ENCODE data around the gene GGT5. TPM values are rescaled to one million over a fixed set of nuclear protein-coding genes. Genes with fewer than 3 reads are reported as not detected.

Gene GGT5
- total RNA-seq, 4 donors from 2014 or later: 26.3 to 38.9 (median 34.7) TPM

DNA sequence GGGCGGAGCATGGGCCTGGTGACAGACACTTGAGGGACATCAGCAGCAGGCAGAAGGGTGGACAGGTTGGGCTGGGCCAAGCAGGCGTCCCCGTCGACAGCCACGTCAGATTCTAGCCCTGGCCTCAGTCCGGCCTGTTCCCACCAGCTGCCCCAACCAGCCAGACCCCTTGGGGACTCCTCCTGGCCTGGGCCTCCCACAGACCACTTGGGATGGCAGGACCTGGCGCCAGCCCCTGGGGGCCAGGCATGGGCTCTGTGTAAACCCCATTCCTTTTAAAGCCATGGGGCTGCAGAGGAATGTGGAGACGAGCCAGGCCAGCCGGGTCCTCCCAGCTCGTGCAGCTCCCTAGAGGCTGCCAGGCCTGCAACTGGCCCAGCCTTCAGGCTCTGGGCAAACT lies 68.3 kb downstream of the GGT5 start:
- Histone ChIP-seq H3K27ac (peak overlapping the region; percentile 18 to 92 (median 85)), H3K4me1 (peaks cover 0 to 81% (median 43%) of the 10 kb centered on the region in 3 donors), H3K36me3 (peaks cover 0 to 66% of the 10 kb centered on the region in 2 donors), H3K4me3 (no peak overlapping the region), H3K9me3 (no peaks in the 10 kb centered on the region), H3K27me3 (no peaks in the 10 kb centered on the region)
- WGBS, 2 donors (ENCODE audit: low coverage in 1 of 2): 83% methylated on average over 1 of the region's 10 CpGs; no CpG with 5 or more reads in 1 of the 2 donors
- ATAC-seq: peak; percentile 59
- TF ChIP-seq POLR2AphosphoS5 (IDR thresholded peaks at IDR 0.05) (no peak), EP300 (IDR thresholded peaks at IDR 0.05) (no peak), CTCF (IDR thresholded peaks at IDR 0.05) (peak in 2 of 4 experiments; percentile 2 to 8)

GRCh38 chr22:24176040-24176439 lies 68.8 kb downstream of the GGT5 start:
- no peak for ATAC-seq
- Histone ChIP-seq H3K9me3 (no peaks in the 10 kb centered on the region), H3K27ac (peak overlapping the region; percentile 18 to 92 (median 85)), H3K4me1 (peaks cover 0 to 75% (median 37%) of the 10 kb centered on the region in 3 donors), H3K36me3 (peaks cover 0 to 72% of the 10 kb centered on the region in 2 donors), H3K4me3 (no peak overlapping the region), H3K27me3 (no peaks in the 10 kb centered on the region)
- TF ChIP-seq POLR2A (IDR thresholded peaks at IDR 0.05) (no peak), POLR2AphosphoS5 (IDR thresholded peaks at IDR 0.05) (no peak), CTCF (IDR thresholded peaks at IDR 0.05) (no peak)
- 100% methylated on average over 1 of the region's 11 CpGs; no CpG with 5 or more reads in 1 of the 2 donors for WGBS, 2 donors (ENCODE audit: low coverage in 1 of 2)

DNA sequence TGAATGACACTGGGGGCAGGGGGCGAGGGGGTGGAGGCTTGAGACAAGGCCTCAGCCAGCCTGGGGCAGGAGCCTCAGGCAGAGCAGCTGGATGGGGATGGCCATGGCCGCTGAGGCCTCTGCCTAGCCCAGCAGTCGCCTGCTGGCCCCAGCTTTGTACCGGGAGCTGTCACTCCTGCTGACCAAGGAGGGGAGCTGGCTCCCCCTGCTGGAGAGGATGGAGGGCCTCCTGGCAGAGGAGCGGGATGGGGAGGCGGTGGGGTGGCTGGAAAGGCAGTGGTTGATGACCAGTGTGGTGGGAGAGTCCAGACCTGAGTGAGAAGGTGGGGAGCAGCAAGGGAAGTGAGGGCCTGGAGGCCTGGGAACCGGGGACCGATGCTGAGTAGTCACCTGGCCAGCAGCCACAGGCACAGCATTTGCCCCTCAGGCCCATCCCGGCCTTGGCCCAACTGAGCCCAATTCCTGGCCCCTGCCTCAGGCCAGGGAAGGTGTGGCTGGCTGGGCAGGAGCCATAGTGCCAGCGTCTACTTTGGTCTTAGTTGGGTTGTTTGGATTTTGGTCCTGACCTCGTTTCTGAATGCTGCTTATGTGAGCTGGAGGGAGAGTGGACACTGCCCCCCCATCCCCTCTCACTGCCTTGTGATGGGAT lies 69.6 kb downstream of the GGT5 start:
- ATAC-seq: peak; percentile 79
- TF ChIP-seq EP300 (IDR thresholded peaks at IDR 0.05) (no peak), CTCF (IDR thresholded peaks at IDR 0.05) (peak in 3 of 4 experiments; percentile 87 to 95 (median 92)), POLR2AphosphoS5 (IDR thresholded peaks at IDR 0.05) (peak; percentile 61)
- Histone ChIP-seq H3K27ac (peak overlapping the region; percentile 18 to 92 (median 85)), H3K27me3 (no peaks in the 10 kb centered on the region), H3K36me3 (peaks cover 0 to 79% of the 10 kb centered on the region in 2 donors), H3K9me3 (no peaks in the 10 kb centered on the region), H3K4me1 (peaks cover 0 to 74% (median 33%) of the 10 kb centered on the region in 3 donors), H3K4me3 (no peak overlapping the region)
- WGBS, 2 donors (ENCODE audit: low coverage in 1 of 2): 15% methylated on average over 4 of the region's 11 CpGs; no CpG with 5 or more reads in 1 of the 2 donors

DNA sequence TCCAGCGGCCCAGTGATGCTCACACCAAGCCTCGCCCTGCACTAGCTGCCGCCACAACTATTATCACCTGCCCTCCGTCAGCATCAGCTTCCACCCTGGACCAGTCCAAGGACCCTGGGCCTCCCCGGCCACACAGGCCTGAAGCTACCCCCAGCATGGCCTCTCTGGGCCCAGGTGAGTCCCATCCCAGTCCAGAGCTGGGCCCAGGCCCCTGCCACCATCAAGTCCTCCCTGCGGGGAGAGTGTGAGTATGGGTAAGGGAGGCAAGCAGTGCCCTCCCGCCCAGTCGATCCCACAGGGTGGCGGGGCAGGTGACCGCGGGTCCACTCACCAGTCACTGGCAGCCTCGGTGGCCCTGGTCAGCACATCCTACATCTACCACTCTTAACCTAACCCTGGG lies 73.1 kb downstream of the GGT5 start:
- no peak for ATAC-seq
- Histone ChIP-seq H3K36me3 (peaks cover 0 to 90% of the 10 kb centered on the region in 2 donors), H3K27ac (peak overlapping the region in 3 of 4 donors; percentile 33 to 85 (median 62)), H3K4me3 (no peak overlapping the region), H3K27me3 (no peaks in the 10 kb centered on the region), H3K4me1 (peaks cover 0 to 51% (median 26%) of the 10 kb centered on the region in 3 donors), H3K9me3 (no peaks in the 10 kb centered on the region)
- TF ChIP-seq CTCF (IDR thresholded peaks at IDR 0.05): no peak
- no peak for TF ChIP-seq EP300 (IDR thresholded peaks at IDR 0.05)
- TF ChIP-seq POLR2AphosphoS5 (IDR thresholded peaks at IDR 0.05): no peak
- no peak for TF ChIP-seq POLR2A (IDR thresholded peaks at IDR 0.05)
- WGBS, 2 donors (ENCODE audit: low coverage in 1 of 2): no CpG with 5 or more reads among the region's 12 CpGs

GRCh38 chr22:24170632-24171031 lies 74.2 kb downstream of the GGT5 start:
- no peak for ATAC-seq

More at GRCh38 chr22:24170632-24171031, 74.2 kb downstream of the GGT5 start:
- TF ChIP-seq EP300 (IDR thresholded peaks at IDR 0.05): no peak
- TF ChIP-seq POLR2AphosphoS5 (IDR thresholded peaks at IDR 0.05): no peak
- no peak for TF ChIP-seq CTCF (IDR thresholded peaks at IDR 0.05)
- TF ChIP-seq POLR2A (IDR thresholded peaks at IDR 0.05): no peak
- peaks cover 0 to 90% of the 10 kb centered on the region in 2 donors for H3K36me3 ChIP-seq
- no peaks in the 10 kb centered on the region for H3K27me3 ChIP-seq
- peaks cover 0 to 44% (median 14%) of the 10 kb centered on the region in 3 donors for H3K4me1 ChIP-seq
- H3K4me3 ChIP-seq: no peak overlapping the region
- peak overlapping the region in 3 of 4 donors; percentile 62 to 85 (median 69) for H3K27ac ChIP-seq
- H3K9me3 ChIP-seq: no peaks in the 10 kb centered on the region
- WGBS, 2 donors (ENCODE audit: low coverage in 1 of 2): no CpG with 5 or more reads among the region's 5 CpGs
